Stimulated activated CD8-positive, alpha-beta memory T cell treated with anti-CD3 and anti-CD28 coated beads, Interleukin-7, amount 100 ng/mL, for 4 hours (primary cell): Measurements from ENCODE around the gene ZNF414.
"Not testable (repeated sequence)": the region's sequence is repeated elsewhere in the genome, so short reads cannot be mapped to it uniquely, and the experiment has no call there.

Experiments
- DNase-seq, 2 donors: peaks; one replicate each; pipeline ENCODE4 v3.0.0-alpha.2; 2020; ENCODE audit warnings: low read depth in 2 of 2

The ZNF414 gene

GRCh38 chr19:8517551-8518442 is 3.8 kb upstream of the ZNF414 start:
- DNase-seq = peak; percentile 22 to 43

- DNase-seq = peak; percentile 29 to 32
These were observed 1.4 kb upstream of the ZNF414 start for GRCh38 chr19:8515317-8515716.

- not testable (repeated sequence) for DNase-seq
These were observed 590 bp upstream of the ZNF414 start for GRCh38 chr19:8514505-8515009.

GRCh38 chr19:8513036-8513686 is 806 bp downstream of the ZNF414 start:
- DNase-seq = no peak

- DNase-seq = no peak
These were observed 1.6 kb downstream of the ZNF414 start for GRCh38 chr19:8512115-8512967.

GRCh38 chr19:8511573-8512101 is 2.3 kb downstream of the ZNF414 start:
- DNase-seq = no peak

GRCh38 chr19:8510589-8511115 is 3.3 kb downstream of the ZNF414 start:
- no peak for DNase-seq

- no peak for DNase-seq
These were observed 7.5 kb downstream of the ZNF414 start for GRCh38 chr19:8506402-8506957.

GRCh38 chr19:8505680-8506401 is 8.1 kb downstream of the ZNF414 start:
- DNase-seq = peak; percentile 27 to 53

- no peak for DNase-seq
These were observed 9.0 kb downstream of the ZNF414 start for GRCh38 chr19:8504919-8505318.

GRCh38 chr19:8504171-8504570 is 9.8 kb downstream of the ZNF414 start:
- no peak for DNase-seq

- DNase-seq = no peak
These were observed 10.5 kb downstream of the ZNF414 start for GRCh38 chr19:8503510-8503909.

- no peak for DNase-seq
These were observed 12.0 kb downstream of the ZNF414 start for GRCh38 chr19:8501981-8502380.

- no peak for DNase-seq
These were observed 12.5 kb downstream of the ZNF414 start for GRCh38 chr19:8501516-8501915.

GRCh38 chr19:8500158-8500557 is 13.8 kb downstream of the ZNF414 start:
- no peak for DNase-seq

GRCh38 chr19:8499048-8499833 is 14.7 kb downstream of the ZNF414 start:
- DNase-seq = no peak

GRCh38 chr19:8498295-8498694 is 15.7 kb downstream of the ZNF414 start:
- no peak for DNase-seq

- no peak for DNase-seq
These were observed 19.8 kb downstream of the ZNF414 start for GRCh38 chr19:8494158-8494557.

- no peak for DNase-seq
These were observed 22.4 kb downstream of the ZNF414 start for GRCh38 chr19:8491574-8491973.

GRCh38 chr19:8490873-8491272 is 23.1 kb downstream of the ZNF414 start:
- DNase-seq = no peak
